Measurements from ENCODE around the gene DSN1.

DSN1 gene

DNA sequence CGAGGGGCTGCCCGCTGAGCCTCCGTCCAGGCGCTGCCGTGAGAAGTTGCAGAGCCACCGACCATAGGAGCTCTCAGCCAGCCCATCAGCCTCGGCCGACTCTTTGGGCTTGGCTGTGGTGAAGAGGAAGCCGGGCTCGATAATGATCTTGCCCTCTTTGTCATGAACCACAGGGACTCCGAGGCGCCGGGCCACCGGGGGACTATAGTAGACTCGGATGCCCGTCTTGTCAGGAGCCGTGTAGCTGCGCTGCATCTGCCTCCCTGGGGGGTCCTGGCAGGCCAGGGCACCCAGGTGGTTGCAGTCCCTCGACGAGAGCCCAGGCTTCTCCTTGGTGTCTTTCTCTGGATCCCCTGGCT, 20.5 kb upstream of the DSN1 start:
- DNase-seq, result no peak

DNA sequence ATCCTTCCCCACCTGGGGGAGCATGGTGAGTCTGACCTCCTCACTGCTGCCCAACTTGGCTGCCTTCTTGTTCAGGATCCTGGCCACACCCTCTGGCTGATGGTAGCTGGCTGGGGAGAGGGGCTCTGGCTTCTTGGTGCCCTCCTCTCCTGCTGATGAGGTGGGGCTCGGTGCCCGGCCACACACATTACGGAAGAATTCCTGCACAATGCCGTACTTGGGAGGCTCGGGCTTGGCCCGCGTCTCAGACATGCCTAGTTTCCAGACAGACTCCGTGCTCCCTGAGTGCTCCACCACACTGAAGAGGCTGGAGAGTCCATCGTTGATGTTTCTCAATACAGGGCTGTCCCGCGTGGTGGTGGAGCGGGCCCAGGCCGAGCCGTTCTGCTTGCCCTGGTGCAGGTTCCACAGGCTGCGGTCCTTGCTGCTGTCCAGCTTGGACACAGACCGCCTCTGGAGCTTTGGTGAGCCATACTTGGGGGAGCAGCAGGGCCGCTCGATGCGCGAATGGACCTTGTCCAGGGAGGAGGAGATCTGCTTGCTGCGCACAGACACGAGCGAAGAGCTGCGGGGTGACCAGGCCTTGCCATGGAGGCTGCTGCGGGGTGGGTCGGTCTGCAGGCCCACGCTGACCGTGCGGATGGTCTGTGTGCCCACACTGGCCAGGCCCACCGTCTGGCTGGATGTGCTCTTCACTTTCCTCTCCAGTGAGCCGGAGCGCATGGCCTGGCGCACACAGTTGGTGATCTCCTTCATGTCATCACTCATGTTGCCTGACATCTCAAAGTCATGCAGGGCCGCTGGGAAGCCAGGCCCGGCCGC, 19.9 kb upstream of the DSN1 start:
- DNase-seq, result no peak

DNA sequence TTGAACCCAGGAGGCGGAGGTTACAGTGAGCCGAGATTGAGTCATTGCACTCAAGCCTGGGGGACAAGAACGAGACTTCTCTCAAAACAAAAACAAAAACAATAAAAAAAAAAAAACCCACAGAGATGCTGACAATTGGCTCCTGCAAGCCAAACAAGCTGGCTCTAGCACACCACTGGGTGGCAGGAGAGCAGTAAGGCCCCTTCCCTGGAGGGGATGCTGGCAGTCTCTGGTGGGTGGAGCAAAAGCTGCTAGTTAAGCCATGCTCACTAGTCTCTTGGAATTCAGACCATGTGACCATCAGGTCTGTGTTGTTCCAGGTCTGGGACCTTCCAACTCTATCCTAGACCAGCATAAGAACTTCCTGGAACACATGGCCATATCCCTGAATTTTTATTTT, 18.9 kb upstream of the DSN1 start:
- DNase-seq, result peak; percentile 69

DNA sequence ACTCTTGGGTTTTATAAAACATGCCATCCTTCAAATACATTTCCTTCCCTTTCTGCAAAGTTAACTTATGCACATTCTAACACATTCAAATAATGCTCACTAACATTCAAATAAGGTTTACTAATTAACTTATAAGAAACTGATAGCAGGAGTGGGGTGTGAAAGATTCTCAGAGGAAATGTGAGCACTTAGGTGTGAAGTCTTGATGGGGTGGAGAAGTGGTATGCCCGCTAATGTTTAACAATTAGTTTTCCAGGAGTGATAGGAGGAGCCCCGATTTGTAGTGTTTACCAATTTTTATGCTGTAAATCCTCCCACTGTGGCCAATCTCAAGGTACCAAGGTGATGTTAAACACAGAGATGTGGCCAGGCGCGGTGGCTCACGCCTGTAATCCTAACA, 18.3 kb upstream of the DSN1 start:
- no peak for DNase-seq

GRCh38 chr20:36786663-36787062, 13.1 kb upstream of the DSN1 start:
- no peak for DNase-seq

DNA sequence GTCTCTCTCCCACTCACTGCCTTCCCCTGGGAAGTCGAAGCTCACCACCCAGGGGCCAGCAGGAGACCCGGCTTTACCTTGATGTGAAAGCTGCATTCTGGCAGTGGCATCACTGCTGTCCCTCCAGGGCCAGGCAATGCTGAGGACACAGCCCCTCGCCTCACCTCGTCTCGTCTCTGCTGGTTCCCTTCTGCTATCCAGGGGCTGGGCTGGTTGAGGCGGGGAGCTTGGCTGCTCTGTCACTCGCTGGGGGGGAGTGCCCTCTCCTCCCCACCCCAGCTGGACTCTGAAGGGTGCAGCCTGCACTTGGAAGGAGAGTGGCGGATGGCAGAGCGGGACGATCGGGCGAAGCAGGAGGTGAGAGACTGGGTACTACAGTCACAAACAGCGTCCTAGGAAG, 12.7 kb upstream of the DSN1 start:
- no peak for DNase-seq

DNA sequence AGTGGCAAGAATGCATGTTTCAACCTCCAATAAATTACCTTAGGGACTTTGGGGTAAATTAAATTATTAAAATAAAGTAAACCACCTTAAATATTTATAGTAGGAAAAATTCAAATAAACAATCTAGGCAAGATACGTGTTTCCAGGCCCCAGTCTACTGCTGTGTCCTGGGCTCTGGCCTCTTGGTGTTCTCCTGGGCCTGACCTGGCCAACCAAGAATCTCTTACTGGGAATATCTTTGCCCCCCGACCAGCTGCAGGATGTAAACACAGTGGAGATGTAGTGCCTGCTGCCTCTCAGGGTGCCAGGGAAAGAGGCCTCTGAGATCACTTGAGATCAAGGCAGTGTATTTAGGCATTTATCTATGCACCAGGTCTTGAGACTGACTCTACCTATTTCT, 11.7 kb upstream of the DSN1 start:
- DNase-seq, result no peak

DNA sequence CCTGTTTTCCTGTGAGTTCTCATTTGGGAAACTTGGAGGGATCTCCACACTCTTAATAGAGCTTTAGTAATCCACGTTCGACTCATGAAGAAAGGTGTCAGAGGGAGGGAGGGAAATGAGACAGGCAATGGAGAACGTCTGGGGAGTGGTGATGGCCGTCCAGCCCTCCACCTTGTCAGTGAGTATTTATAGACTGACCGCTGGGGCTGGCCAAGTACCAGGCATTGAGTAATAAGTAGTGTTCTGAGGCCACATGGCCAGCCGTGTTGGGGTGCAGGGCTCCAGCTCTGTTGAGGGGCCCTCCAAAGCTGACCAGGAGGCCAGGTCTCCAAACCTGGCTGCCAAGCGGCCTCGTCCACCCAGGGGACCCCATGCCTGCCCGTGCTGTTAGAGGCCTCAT, 11.3 kb upstream of the DSN1 start:
- DNase-seq, result no peak

DNA sequence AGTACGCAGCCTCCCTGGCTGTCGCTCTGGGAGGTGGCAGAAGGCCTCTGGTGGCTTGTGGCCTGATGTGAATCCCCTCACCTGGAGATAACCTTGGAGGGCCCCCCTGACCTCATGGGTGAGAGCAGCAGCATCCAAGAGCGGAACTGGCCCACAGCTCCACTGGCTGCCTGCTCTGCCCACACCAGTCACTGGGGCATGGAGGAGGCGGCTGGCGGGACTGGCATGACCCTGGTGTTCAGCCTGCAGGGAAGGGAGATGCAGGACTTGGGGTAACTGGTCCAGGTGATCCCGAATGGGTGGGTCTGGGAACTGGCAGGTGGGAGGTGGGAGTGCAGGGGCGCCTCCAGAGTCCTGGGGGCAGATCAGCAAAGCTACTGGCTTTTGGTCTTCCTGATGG, 10.6 kb upstream of the DSN1 start:
- DNase-seq, result no peak

DNA sequence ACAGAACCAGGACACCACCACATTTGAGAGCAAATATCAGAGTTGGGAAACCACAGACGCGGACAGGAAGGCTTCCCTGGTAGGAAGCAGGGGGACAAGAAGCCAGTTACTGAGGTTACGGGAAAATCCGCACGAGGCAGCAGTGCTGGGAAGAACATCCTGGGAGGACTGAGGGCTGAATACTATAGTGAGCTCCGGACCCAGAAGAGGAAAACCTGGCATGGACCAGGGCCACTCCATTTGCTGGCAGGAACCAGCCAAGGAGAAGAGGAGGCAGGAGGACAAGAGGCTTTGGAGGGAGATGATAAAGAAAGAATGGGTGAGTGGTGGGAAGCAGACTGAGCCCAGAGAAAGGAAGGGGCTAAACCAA, 6.1 kb upstream of the DSN1 start:
- no peak for DNase-seq

- no peak for DNase-seq
Observed at GRCh38 chr20:36778831-36779655, 5.5 kb upstream of the DSN1 start.

DNA sequence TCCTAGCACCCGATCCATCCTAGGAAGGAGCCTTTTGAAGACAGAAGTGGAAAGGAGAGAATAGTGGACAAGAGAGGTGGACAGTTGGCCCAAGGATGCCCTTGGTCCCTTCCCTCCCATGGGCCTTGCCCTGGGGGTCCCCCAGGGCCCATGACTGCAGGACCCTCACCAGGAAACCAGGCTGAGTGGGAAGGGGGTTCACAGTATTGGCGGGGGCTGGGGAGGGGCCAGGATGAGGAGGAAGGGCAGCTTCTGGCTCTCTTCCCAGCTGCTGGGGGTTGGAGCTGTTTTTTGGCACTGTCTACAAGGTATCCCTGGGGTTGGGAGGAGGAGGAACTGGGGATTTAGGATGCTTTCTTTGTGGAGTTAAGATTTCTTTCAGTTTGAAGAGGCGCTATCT, 4.0 kb upstream of the DSN1 start:
- peak; percentile 39 for DNase-seq

DNA sequence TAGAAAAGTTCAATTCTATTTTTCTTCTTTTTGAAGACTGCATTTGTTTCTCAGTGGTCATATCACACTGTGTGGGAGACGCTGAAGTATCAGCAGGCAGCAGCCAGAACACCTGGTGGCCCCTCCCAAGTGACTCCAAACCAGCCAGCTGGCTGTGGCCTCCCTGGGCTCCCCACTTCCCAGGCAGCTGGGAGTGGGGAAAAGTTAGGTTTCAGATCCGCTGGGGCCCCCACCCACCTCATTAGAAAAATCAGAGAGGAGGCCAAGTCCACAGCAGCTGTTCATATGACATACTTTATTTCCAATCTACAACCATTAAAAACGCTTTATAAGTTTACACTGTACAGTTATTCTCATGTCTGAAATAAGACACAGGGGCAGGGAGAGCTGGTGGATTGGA, 3.6 kb upstream of the DSN1 start:
- DNase-seq, result peak; percentile 79

GRCh38 chr20:36775826-36776225, 2.3 kb upstream of the DSN1 start:
- no peak for DNase-seq

GRCh38 chr20:36775196-36775595, 1.6 kb upstream of the DSN1 start:
- no peak for DNase-seq

DNA sequence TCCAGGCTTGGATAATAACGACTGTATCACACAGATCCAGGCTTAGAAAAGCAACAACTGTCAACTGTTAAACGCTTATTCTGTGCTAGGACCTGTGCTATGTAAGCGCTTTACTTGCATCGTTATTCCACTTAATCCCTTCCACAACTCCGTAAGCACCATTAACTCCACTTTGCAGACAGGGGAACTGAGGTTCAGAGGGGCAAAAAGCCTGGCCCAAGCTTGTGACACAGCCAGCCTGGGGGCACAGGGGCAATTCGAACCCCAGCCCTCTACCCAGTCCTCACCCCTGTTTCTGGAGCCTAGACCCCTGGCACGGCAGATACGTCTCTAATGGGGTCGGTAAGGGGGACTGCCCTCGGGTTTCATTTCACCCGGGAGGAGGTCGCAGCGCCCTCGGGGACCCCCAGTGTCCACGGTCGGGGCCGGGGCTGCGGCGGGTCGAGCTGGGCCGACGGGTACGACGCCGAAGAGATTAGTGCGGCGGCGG, 411 bp downstream of the DSN1 start:
- DNase-seq, result no peak

- no peak for DNase-seq
Observed at GRCh38 chr20:36770680-36771079, 2.9 kb downstream of the DSN1 start.

DNA sequence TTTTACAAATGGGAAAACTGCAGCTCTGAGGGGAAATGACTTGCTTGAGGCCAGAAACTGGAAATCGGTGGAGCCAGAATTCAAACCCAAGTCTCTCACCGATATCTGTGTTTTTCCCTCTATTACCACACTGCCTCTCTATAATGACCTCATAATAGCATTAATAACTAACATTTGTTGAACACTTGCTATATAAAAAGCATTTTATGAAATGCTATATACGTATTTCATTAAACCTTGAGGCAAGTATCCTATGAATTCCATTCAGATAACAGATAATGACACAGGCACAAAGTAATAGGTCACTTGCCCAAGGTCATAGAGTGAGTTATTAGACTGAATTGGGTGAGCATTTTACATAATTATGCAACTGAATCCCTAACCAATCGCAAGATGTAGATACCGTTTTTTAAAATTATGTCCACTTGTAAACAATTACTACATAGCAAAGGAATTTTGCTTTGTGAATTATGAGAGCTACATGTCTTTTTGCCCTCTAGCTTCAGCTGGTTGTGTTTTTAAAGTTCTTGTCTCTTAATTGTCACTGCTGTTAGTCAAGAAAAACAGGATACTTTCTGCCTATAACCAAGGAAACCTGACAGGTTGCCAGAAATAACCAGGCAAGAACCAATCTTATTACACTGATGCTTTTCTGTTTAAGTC, 4.7 kb downstream of the DSN1 start:
- no peak for DNase-seq

DNA sequence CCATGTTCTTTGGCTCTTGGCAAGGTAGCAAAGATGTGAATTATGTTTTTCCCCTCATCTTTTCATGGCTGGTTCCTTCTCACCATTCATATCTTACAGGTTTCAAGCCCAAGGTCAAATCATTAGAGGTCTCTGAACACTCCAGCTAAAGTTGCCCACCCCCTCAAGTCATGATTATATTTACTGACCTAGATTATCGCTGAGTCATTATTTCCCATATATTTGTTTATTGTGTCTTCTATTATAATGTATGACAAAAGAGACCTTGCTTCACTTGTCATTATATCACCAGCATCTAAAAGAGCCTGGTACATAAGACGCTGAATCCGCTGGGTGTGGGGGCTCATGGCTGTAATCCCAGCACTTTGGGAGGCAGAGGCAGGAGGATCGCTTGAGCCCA, 12.4 kb downstream of the DSN1 start:
- no peak for DNase-seq

DNA sequence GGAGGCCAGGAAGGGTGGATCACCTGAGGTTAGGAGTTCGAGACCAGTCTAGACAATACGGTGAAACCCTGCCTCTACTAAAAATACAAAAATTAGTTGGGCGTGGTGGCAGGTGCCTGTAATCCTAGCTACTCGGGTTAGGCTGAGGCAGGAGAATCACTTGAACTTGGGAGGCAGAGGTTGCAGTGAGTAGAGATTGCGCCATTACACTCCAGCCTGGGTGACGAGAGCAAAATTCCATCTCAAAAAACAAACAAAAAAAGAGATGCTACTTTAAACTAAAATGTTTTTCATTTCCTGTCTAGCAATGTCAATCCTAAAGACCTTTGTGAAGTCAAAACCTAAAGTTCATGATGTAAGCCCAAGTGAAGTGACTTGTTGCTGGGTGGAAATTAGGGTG, 12.9 kb downstream of the DSN1 start:
- no peak for DNase-seq

GRCh38 chr20:36758276-36758675, 15.3 kb downstream of the DSN1 start:
- DNase-seq, result no peak

GRCh38 chr20:36756496-36756895, 17.1 kb downstream of the DSN1 start:
- DNase-seq, result no peak

DNA sequence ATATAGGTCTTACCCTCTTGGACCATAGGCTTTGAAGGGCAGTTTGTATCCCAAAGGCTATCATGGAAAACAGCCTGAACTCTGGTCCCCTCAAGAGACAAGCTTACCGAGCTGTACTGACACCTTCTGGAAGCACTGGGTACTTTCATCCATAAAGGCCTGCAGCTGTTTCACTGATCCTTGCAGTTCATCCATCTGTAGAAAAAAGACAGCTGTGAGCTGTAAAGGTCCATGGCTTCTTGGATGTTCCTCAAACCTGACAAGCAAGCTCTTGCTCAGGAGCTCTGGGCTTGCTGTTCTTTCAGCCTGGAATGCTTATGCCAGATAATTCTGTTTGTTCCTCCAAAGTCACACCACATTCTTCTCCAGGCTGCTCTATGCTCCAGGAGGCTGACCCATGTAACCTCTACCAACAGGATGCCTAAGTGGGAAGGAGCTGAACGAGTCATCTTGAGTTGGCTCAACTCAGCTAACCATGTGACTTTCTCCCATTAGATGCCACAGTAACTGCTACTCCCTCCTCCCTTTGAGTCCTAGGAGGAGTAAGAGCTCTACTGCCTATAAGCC, 18.8 kb downstream of the DSN1 start:
- DNase-seq, result peak; percentile 64

GRCh38 chr20:36752582-36752981, 21.0 kb downstream of the DSN1 start:
- no peak for DNase-seq
